GM12878 (cell line): Measurements from ENCODE around the gene SPG7. TPM values are rescaled to one million over a fixed set of nuclear protein-coding genes. Genes with fewer than 3 reads are reported as not detected.

Experiments used
- ATAC-seq: fragments of 200-7000 bp; cut with Tn5 transposase; 3 replicates; pipeline ENCODE4 v1.9.1; 2020; ENCODE audit warnings: mild to moderate bottlenecking, moderate library complexity
- BruUV-seq: library from RNA; stranded (reverse); fragments of 400-500 nt; replicated peaks from 2 replicates; lab custom pipeline; 2021; lab: Mats Ljungman, UMichigan
- CTCF ChIA-PET: fragments of 300-600 bp; sonication (Branson Sonifier 250); formaldehyde crosslinking; extraction: SDS; loops from one replicate; lab custom pipeline; 2021; ENCODE audit warnings: inconsistent platforms; lab: Yijun Ruan, JAX
- POLR2A ChIA-PET: fragments of 350-600 bp; formaldehyde crosslinking; extraction: SDS; loops from one replicate; lab custom pipeline; 2021; ENCODE audit warnings: inconsistent platforms; lab: Charles Lee
- RAD21 ChIA-PET: fragments of 300-600 bp; sonication (Branson Sonifier 250); formaldehyde crosslinking; loops from one replicate; lab custom pipeline; 2023; ENCODE audit warnings: antibody characterized with exemption; ENCODE audit not compliant: unreplicated experiment; lab: Charles Lee
- SMC1A ChIA-PET: fragments of 300-600 bp; sonication (Branson Sonifier 250); formaldehyde crosslinking; loops from one replicate; lab custom pipeline; 2023; ENCODE audit not compliant: unreplicated experiment, uncharacterized antibody; lab: Charles Lee
- DNase-seq: peaks from one replicate; pipeline ENCODE4 v3.0.0-alpha.2; 2011; ENCODE audit warnings: low read depth, low spot score
- FAIRE-seq: peaks from 3 replicates; lab custom pipeline; 2011; peaks lifted over from hg19 to GRCh38; lab: Jason Lieb, UNC
- H2AFZ ChIP-seq: 2 replicates; pipeline ENCODE4 v1.6.0; 2011; ENCODE audit warnings: low read depth, low read length, control low read depth; ENCODE audit not compliant: control insufficient read depth
- H3K27ac ChIP-seq: 2 replicates; pipeline ENCODE4 v1.5.1; 2011; ENCODE audit warnings: control low read depth; ENCODE audit not compliant: control insufficient read depth, insufficient read depth
- H3K27me3 ChIP-seq, 2 experiments: replicated peaks in 1 of 2; 2 replicates each; pipeline versions ENCODE4 v1.6.0 to v1.6.1; 2011; ENCODE audit warnings: low read length in 1 of 2; ENCODE audit not compliant: control insufficient read depth in 2 of 2, insufficient read depth in 2 of 2
- H3K36me3 ChIP-seq, 2 experiments: 2 replicates each; pipeline ENCODE4 v1.5.1; 2011; ENCODE audit warnings: low read length in 1 of 2; ENCODE audit not compliant: control insufficient read depth in 2 of 2, insufficient read depth in 2 of 2
- H3K4me1 ChIP-seq: 2 replicates; pipeline ENCODE4 v1.6.1; 2011; ENCODE audit warnings: mild to moderate bottlenecking, low read length, moderate library complexity, mixed read lengths; ENCODE audit not compliant: control insufficient read depth, insufficient read depth
- H3K4me2 ChIP-seq: 2 replicates; pipeline ENCODE4 v1.6.0; 2011; ENCODE audit warnings: control low read depth; ENCODE audit not compliant: control insufficient read depth, insufficient read depth
- H3K4me3 ChIP-seq: fragments of 200-600 bp; sonication (generic); 2 replicates; pipeline ENCODE4 v1.5.1; 2016
- H3K79me2 ChIP-seq: 2 replicates; pipeline ENCODE4 v1.6.0; 2011; ENCODE audit warnings: low read length; ENCODE audit not compliant: control insufficient read depth, insufficient read depth
- H3K9ac ChIP-seq: 2 replicates; pipeline ENCODE4 v1.8.0; 2011; ENCODE audit warnings: low read length, control low read depth, mixed read lengths; ENCODE audit not compliant: control insufficient read depth, insufficient read depth
- H3K9me3 ChIP-seq: replicated peaks from 3 replicates; pipeline ENCODE4 v1.5.1; 2011; ENCODE audit warnings: mild to moderate bottlenecking, low read length; ENCODE audit not compliant: control insufficient read depth, insufficient read depth
- H4K20me1 ChIP-seq: 2 replicates; pipeline ENCODE4 v1.6.0; 2011; ENCODE audit not compliant: control insufficient read depth, insufficient read depth
- BCLAF1 ChIP-seq: fragments of 450-650 bp; IDR thresholded peaks from 2 replicates; pipeline ENCODE4 v1.6.1; 2017; ENCODE audit warnings: antibody characterized with exemption, mild to moderate bottlenecking, moderate library complexity
- CTCF ChIP-seq, 3 experiments: IDR thresholded peaks in 2 of 3; conservative IDR thresholded peaks in 1 of 3; 2 replicates each; pipeline ENCODE4 v1.5.1; 2011; ENCODE audit warnings: low read depth in 3 of 3, low read length in 3 of 3, mild to moderate bottlenecking in 3 of 3, control low read depth in 2 of 3, moderate library complexity in 2 of 3, inconsistent platforms in 1 of 3, mixed read lengths in 1 of 3; ENCODE audit not compliant: control insufficient read depth in 2 of 3, insufficient read depth in 1 of 3; ENCODE audit errors: extremely low read depth in 1 of 3
- NFIC ChIP-seq: IDR thresholded peaks from 2 replicates; pipeline ENCODE4 v1.6.1; 2012; ENCODE audit warnings: low read depth, mild to moderate bottlenecking, inconsistent platforms, low read length, moderate library complexity
- NFYB ChIP-seq: IDR thresholded peaks from 2 replicates; pipeline ENCODE4 v1.6.1; 2011; ENCODE audit warnings: low read depth, mild to moderate bottlenecking, low read length, improper control_type of control experiment, moderate library complexity; ENCODE audit not compliant: insufficient read depth
- NKRF ChIP-seq: fragments of 450-650 bp; conservative IDR thresholded peaks from 2 replicates; pipeline ENCODE4 v1.6.1; 2017; ENCODE audit warnings: mild to moderate bottlenecking, moderate library complexity
- SMAD5 ChIP-seq: IDR thresholded peaks from 2 replicates; pipeline ENCODE4 v1.6.1; 2016; ENCODE audit warnings: antibody characterized with exemption, low read depth
- TARDBP ChIP-seq: IDR thresholded peaks from 2 replicates; pipeline ENCODE4 v1.6.1; 2016; ENCODE audit warnings: borderline replicate concordance
- YBX1 ChIP-seq: fragments of 450-650 bp; IDR thresholded peaks from 2 replicates; pipeline ENCODE4 v1.6.1; 2016; ENCODE audit warnings: antibody characterized with exemption
- ZBTB40 ChIP-seq: fragments of 450-650 bp; IDR thresholded peaks from 2 replicates; pipeline ENCODE4 v1.6.1; 2016; ENCODE audit warnings: mild to moderate bottlenecking, moderate library complexity, borderline replicate concordance
- WGBS: methylation state at CpG from one replicate; pipeline ENCODE4 v1.1.6; 2016; ENCODE audit warnings: low lambda C conversion rate; ENCODE audit not compliant: insufficient replicate concordance, insufficient coverage; ENCODE audit errors: missing lambda C conversion rate; 5-methylcytosine and 5-hydroxymethylcytosine counted together
- in situ Hi-C: fragments of 300-500 bp; cut with MboI; formaldehyde crosslinking; loops from 9 replicates; pipeline ENCODE4 v1.14.3; 2018; ENCODE audit warnings: mixed read lengths
- intact Hi-C: fragments of 100-400 bp; cut with micrococcal nuclease; formaldehyde crosslinking; loops from one replicate; pipeline ENCODE4 v1.14.2; 2022; ENCODE audit not compliant: unreplicated experiment
- polyA plus RNA-seq, 11 experiments: library from polyadenylated mRNA; depleted of rRNA in 4 of 11; unstranded in 6 of 11; stranded (reverse) in 5 of 11; fragments of >200 nt; fragmentation: Nextera tagmentation in 4 of 11; fragmentation: Illumina TruSeq in 1 of 11; extraction: Ambion mirVana in 4 of 11; extraction: Trizol in 1 of 11; gene quantifications; 1 replicate in 1 of 11; 2 replicates in 10 of 11; pipeline versions ENCODE4 v1.2.1 to v1.2.3, GENCODE V29; 2011 to 2016; ENCODE audit warnings: inconsistent platforms in 2 of 11, missing spikeins in 2 of 11, low read depth in 1 of 11
- total RNA-seq, 4 experiments: library from RNA; depleted of rRNA in 3 of 4; stranded (reverse); fragments of >200 nt in 3 of 4; fragmentation: Illumina TruSeq in 1 of 4; extraction: Trizol in 1 of 4; gene quantifications; 2 replicates each; pipeline versions ENCODE4 v1.2.1 to v1.2.3, GENCODE V29; 2013 to 2021

SPG7 gene
- total and polyA plus RNA-seq, 10 of the 15 experiments (the other 5 are each of a cell fraction or from before 2014, with no cell fraction given) = 5.9 to 75.9 (median 52.5) TPM

- no peak overlapping the region for H3K4me3 ChIP-seq
- peaks cover 34% of the 10 kb centered on the region for H3K4me1 ChIP-seq
- ChIA-PET RAD21 (no interaction called here), CTCF (interaction anchor here (0.7 kb wide), 2 partner anchors 28 to 443 kb away, joined by 3 to 5 read pairs; no protein-coding TSS in a partner anchor), POLR2A (interaction anchor here (0.5 to 1.0 kb wide), 2 partner anchors 42 to 297 kb away, joined by 3 to 5 read pairs; no protein-coding TSS in a partner anchor), SMC1A (no interaction called here)
- in situ Hi-C loops (no loop called here), intact Hi-C loops (no loop called here)
- peaks cover 12 to 17% of the 10 kb centered on the region in 2 experiments for H3K36me3 ChIP-seq
- no peak overlapping the region for H3K27ac ChIP-seq
- no peak overlapping the region for H3K4me2 ChIP-seq
- peaks cover 11% of the 10 kb centered on the region for H3K79me2 ChIP-seq
- peaks cover 16% of the 10 kb centered on the region for H4K20me1 ChIP-seq
- no peak for FAIRE-seq
- no TSS peak for BruUV-seq
- 88% methylated on average over 30 of the region's 30 CpGs for WGBS
- H2AFZ ChIP-seq = no peak overlapping the region
- H3K9me3 ChIP-seq = no peaks in the 10 kb centered on the region
- DNase-seq = no peak
- no peak overlapping the region for H3K9ac ChIP-seq
- no peak for ATAC-seq
- H3K27me3 ChIP-seq = no peaks in the 10 kb centered on the region; a peak in 1 of 4 replicates
- TF ChIP-seq TARDBP = no peak
- no peak for TF ChIP-seq YBX1
- no peak for TF ChIP-seq CTCF (IDR thresholded peaks at IDR 0.05 in 2 of 3, conservative IDR thresholded peaks at IDR 0.05 in 1 of 3; ENCODE audit: control insufficient read depth in 2 of 3, extremely low read depth in 1 of 3, insufficient read depth in 1 of 3, low read depth in 3 of 3, low read length in 3 of 3)
- TF ChIP-seq SMAD5 = no peak
- no peak for TF ChIP-seq BCLAF1
- no peak for TF ChIP-seq NKRF
- TF ChIP-seq NFYB = no peak
- TF ChIP-seq NFIC = no peak
- TF ChIP-seq ZBTB40 = no peak
Measured at GRCh38 chr16:89567656-89568594, 59.7 kb downstream of the SPG7 start.
